ENCODE data around the gene ATXN1. TPM values are rescaled to one million over a fixed set of nuclear protein-coding genes. Genes with fewer than 3 reads are reported as not detected.

Gene ATXN1
- total and polyA plus RNA-seq, 2 of the 8 experiments (the other 6 are each of a cell fraction or from before 2014, with no cell fraction given) = 1.6 to 4.0 TPM

- H4K91ac ChIP-seq (replicated peaks; ENCODE audit: insufficient read length, low read length) = no peak overlapping the region
- H2BK120ac ChIP-seq (replicated peaks; ENCODE audit: low read depth, low read length) = no peak overlapping the region
- no peaks in the 10 kb centered on the region for H3K23me2 ChIP-seq (ENCODE audit: low read depth, low read length)
- H3K14ac ChIP-seq (ENCODE audit: insufficient read length) = no peak overlapping the region
- no peaks in the 10 kb centered on the region for H4K20me1 ChIP-seq (replicated peaks in 1 of 2; ENCODE audit: control insufficient read depth in 1 of 2, insufficient read depth in 2 of 2, low read length in 2 of 2)
- ChIA-PET POLR2A (ENCODE audit: partially characterized antibody) (no interaction called here), CTCF (ENCODE audit: partially characterized antibody) (interaction anchor here (1.5 kb wide), 2 partner anchors 8 to 16 kb away, joined by 4 to 5 read pairs; no protein-coding TSS in a partner anchor)
- H3K23ac ChIP-seq (ENCODE audit: insufficient read length) = no peak overlapping the region
- no peak overlapping the region for H3K18ac ChIP-seq (ENCODE audit: extremely low read depth, low read length)
- DNase-seq (ENCODE audit: low read depth in 1 of 2, low spot score in 2 of 2) (no peak), FAIRE-seq (no peak)
- H3K27ac ChIP-seq (ENCODE audit: low read depth, low read length) = no peak overlapping the region
- H3K56ac ChIP-seq (replicated peaks; ENCODE audit: insufficient read length, low read depth, low read length) = no peak overlapping the region
- no peak overlapping the region for H2AFZ ChIP-seq (ENCODE audit: low read length)
- no peak overlapping the region for H2BK12ac ChIP-seq (ENCODE audit: low read depth, low read length)
- no peak overlapping the region for H3K4me3 ChIP-seq (ENCODE audit: extremely low read depth in 1 of 4, insufficient read depth in 2 of 4, low read depth in 3 of 4, low read length in 4 of 4)
- no peak overlapping the region for H3K4ac ChIP-seq (replicated peaks; ENCODE audit: insufficient read length, low read depth, low read length)
- no peaks in the 10 kb centered on the region for H3K27me3 ChIP-seq (replicated peaks in 1 of 4; ENCODE audit: control insufficient read depth in 3 of 4, extremely low read depth in 1 of 4, insufficient read depth in 3 of 4, low read length in 3 of 4)
- no peaks in the 10 kb centered on the region for H3K9me3 ChIP-seq (ENCODE audit: insufficient read depth in 2 of 2, low read depth in 1 of 2, low read length in 1 of 2)
- no peaks in the 10 kb centered on the region for H3K79me2 ChIP-seq (ENCODE audit: control insufficient read depth in 1 of 2, insufficient read depth in 2 of 2, low read length in 2 of 2)
- H4K5ac ChIP-seq (ENCODE audit: insufficient read length, low read depth, low read length) = no peak overlapping the region
- H3K4me2 ChIP-seq (ENCODE audit: insufficient read depth in 1 of 2, low read depth in 2 of 2, low read length in 2 of 2) = no peak overlapping the region
- 95% methylated on average over 4 of the region's 4 CpGs; no CpG with 5 or more reads in 1 of the 2 experiments for WGBS, 2 experiments (ENCODE audit: extremely low coverage in 1 of 2, insufficient coverage in 1 of 2, insufficient read length in 1 of 2, insufficient replicate concordance in 2 of 2, low coverage in 1 of 2, low lambda C conversion rate in 2 of 2, missing lambda C conversion rate in 1 of 2)
- no peak overlapping the region for H2BK5ac ChIP-seq (ENCODE audit: low read depth, low read length)
- H3K4me1 ChIP-seq (replicated peaks in 1 of 4; ENCODE audit: control insufficient read depth in 3 of 4, insufficient read depth in 4 of 4, low read length in 3 of 4) = no peaks in the 10 kb centered on the region
- H2BK20ac ChIP-seq (ENCODE audit: low read length) = no peak overlapping the region
- no peak overlapping the region for H3K9ac ChIP-seq (replicated peaks in 1 of 4; ENCODE audit: extremely low read depth in 1 of 4, low read depth in 3 of 4, low read length in 3 of 4)
- no peaks in the 10 kb centered on the region for H3K79me1 ChIP-seq (ENCODE audit: low read depth, low read length)
- no peak overlapping the region for H2AK5ac ChIP-seq (ENCODE audit: low read depth, low read length)
- no peaks in the 10 kb centered on the region for H3K36me3 ChIP-seq (ENCODE audit: control insufficient read depth in 2 of 4, insufficient read depth in 4 of 4, low read length in 3 of 4)
- no peak overlapping the region for H2BK15ac ChIP-seq (ENCODE audit: low read length)
- H4K8ac ChIP-seq (ENCODE audit: extremely low read depth, insufficient read depth, low read length) = no peak overlapping the region
- TF ChIP-seq ATF3 (IDR thresholded peaks at IDR 0.05; ENCODE audit: insufficient read depth, low read depth, low read length) = no peak
- no peak for TF ChIP-seq SAP30 (IDR thresholded peaks at IDR 0.05; ENCODE audit: insufficient read depth, insufficient replicate concordance, low read length)
- no peak for TF ChIP-seq CHD1 (IDR thresholded peaks at IDR 0.05; ENCODE audit: low read depth, low read length)
Measured at GRCh38 chr6:16393326-16393725, 367.9 kb downstream of the ATXN1 start.
